Esophagus squamous epithelium (tissue), 5 donors: Measurements from ENCODE around the gene TSEN34. TPM values are rescaled to one million over a fixed set of nuclear protein-coding genes. Genes with fewer than 3 reads are reported as not detected.

ENCODE experiments used
- DNase-seq: peaks from one replicate; lab custom pipeline; 2025; lab: John Stamatoyannopoulos, UW
- H3K27ac ChIP-seq, 4 donors: fragments of 200-600 bp; sonication (generic); one replicate each; pipeline ENCODE4 v1.5.1; 2016 to 2019; ENCODE audit warnings: mild to moderate bottlenecking in 1 of 4
- H3K27me3 ChIP-seq, 4 donors: fragments of 200-600 bp; sonication (generic); 1 replicate in 3 of 4; 2 replicates in 1 of 4; pipeline versions ENCODE4 v1.5.1 to v1.6.0; 2017 to 2021; ENCODE audit warnings: antibody characterized with exemption in 1 of 4
- H3K36me3 ChIP-seq, 3 donors: fragments of 200-600 bp; sonication (generic); one replicate each; pipeline ENCODE4 v1.5.1; 2016 to 2019
- H3K4me1 ChIP-seq, 3 donors: fragments of 200-600 bp; sonication (generic); one replicate each; pipeline ENCODE4 v1.5.1; 2017 to 2019
- H3K4me3 ChIP-seq, 4 donors: fragments of 200-600 bp; sonication (generic); 1 replicate in 3 of 4; 2 replicates in 1 of 4; pipeline ENCODE4 v1.5.1; 2016 to 2019; ENCODE audit warnings: mild to moderate bottlenecking in 2 of 4, moderate library complexity in 1 of 4
- H3K9me3 ChIP-seq, 3 donors: fragments of 200-600 bp; sonication (generic); one replicate each; pipeline ENCODE4 v1.5.1; 2016 to 2019
- POLR2A ChIP-seq, 4 donors: fragments of 450-650 bp; IDR thresholded peaks; one replicate each; pipeline ENCODE4 v1.6.1; 2017; ENCODE audit warnings: antibody characterized with exemption in 4 of 4, mild to moderate bottlenecking in 4 of 4, moderate library complexity in 3 of 4
- WGBS, 2 donors: methylation state at CpG; one replicate each; pipeline ENCODE4 v1.1.5; 2018; 5-methylcytosine and 5-hydroxymethylcytosine counted together
- intact Hi-C: fragments of 100-400 bp; cut with DNase I; formaldehyde crosslinking; loops from one replicate; pipeline ENCODE4 v1.15.0; 2022
- total RNA-seq, 4 donors: library from RNA; depleted of rRNA; stranded (reverse); fragments of >200 nt; gene quantifications; one replicate each; pipeline ENCODE4 v1.1.0, GENCODE V29; 2016
- TF ChIP-seq, protein P1 (sequence below), 6 experiments: fragments of 450-650 bp in 4 of 6; fragments of 200-600 bp in 2 of 6; sonication (generic) in 2 of 6; IDR thresholded peaks; one replicate each; pipeline ENCODE4 v1.5.1; 2016 to 2019; ENCODE audit warnings: antibody characterized with exemption in 6 of 6, mild to moderate bottlenecking in 4 of 6, moderate library complexity in 4 of 6
- donor health status: DM: yes; HTN: yes; CAD: no.

The TSEN34 gene
- total RNA-seq, 4 donors from 2014 or later: 56.1 to 70.9 (median 64.4) TPM

DNA sequence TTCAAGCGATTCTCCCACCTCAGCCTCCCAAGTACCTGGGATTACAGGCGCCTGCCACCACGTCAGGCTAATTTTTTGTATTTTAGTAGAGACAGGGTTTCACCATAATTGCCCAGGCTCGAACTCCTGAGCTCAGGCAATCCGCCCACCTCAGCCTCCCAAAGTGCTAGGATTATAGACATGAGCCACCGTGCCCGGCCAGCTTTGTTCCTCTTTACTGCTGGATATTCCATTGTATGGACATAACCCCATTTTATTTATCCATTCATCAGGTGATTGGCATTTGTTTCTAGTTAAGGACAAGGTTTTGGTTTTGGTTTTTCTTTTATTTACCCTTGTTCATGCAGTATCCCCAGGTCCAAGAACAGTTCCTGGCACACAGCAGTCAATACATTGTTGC, 5.4 kb downstream of the TSEN34 start:
- no peak overlapping the region for H3K27ac ChIP-seq
- intact Hi-C loops: no loop called here
- WGBS, 2 donors: 70 to 87% methylated on average over 7 of the region's 7 CpGs
- H3K4me1 ChIP-seq: peaks cover 9 to 26% (median 18%) of the 10 kb centered on the region in 3 donors
- no peaks in the 10 kb centered on the region for H3K9me3 ChIP-seq
- TF ChIP-seq POLR2A (IDR thresholded peaks at IDR 0.05): no peak
- TF ChIP-seq, protein P1, sequence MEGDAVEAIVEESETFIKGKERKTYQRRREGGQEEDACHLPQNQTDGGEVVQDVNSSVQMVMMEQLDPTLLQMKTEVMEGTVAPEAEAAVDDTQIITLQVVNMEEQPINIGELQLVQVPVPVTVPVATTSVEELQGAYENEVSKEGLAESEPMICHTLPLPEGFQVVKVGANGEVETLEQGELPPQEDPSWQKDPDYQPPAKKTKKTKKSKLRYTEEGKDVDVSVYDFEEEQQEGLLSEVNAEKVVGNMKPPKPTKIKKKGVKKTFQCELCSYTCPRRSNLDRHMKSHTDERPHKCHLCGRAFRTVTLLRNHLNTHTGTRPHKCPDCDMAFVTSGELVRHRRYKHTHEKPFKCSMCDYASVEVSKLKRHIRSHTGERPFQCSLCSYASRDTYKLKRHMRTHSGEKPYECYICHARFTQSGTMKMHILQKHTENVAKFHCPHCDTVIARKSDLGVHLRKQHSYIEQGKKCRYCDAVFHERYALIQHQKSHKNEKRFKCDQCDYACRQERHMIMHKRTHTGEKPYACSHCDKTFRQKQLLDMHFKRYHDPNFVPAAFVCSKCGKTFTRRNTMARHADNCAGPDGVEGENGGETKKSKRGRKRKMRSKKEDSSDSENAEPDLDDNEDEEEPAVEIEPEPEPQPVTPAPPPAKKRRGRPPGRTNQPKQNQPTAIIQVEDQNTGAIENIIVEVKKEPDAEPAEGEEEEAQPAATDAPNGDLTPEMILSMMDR (IDR thresholded peaks at IDR 0.05): no peak
- H3K4me3 ChIP-seq: no peak overlapping the region
- no peaks in the 10 kb centered on the region for H3K27me3 ChIP-seq
- DNase-seq: no peak
- peaks cover 0 to 42% (median 8%) of the 10 kb centered on the region in 3 donors for H3K36me3 ChIP-seq

DNA sequence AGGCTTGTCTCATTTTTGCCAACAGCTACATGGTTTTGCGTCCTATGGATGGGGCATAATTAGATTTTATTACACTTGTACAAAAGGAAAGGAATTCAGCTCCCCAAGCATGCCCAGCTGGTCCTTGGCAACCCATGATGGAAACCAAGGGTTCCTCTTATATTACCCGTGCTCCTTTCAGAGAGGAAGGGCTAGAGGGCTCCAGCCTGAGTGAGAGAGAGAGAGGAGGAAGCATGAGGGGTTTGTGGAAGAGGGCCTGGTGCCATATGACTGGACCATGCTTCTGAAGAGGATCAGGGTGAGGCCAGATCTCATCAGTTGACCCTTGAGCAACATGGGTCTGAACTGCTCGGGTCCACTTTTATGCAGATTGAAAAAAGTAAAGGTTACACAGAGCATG, 6.0 kb downstream of the TSEN34 start:
- no peak for DNase-seq
- intact Hi-C loops: no loop called here

DNA sequence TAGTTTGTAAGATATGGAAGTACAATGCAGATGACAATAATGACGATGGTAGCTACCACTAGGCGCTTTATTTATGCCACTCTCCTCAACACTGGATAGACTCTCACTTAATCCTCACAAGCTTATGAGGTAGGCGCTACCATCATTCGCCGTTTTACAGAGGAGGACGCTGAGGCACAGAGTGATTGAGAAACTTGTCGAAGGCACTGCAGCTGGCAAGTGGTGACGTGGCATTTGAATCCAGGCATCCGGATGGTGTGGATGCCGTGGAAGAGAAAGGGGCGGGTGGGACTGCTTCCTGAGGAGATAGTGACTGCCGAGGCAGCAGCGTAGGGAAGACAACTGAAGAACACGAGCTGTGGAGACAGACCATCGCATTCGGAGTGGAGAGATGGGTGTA, 8.3 kb downstream of the TSEN34 start:
- H3K9me3 ChIP-seq: no peaks in the 10 kb centered on the region
- H3K4me1 ChIP-seq: peaks cover 21 to 41% (median 33%) of the 10 kb centered on the region in 3 donors
- intact Hi-C loops: no loop called here
- TF ChIP-seq, protein P1 (IDR thresholded peaks at IDR 0.05): no peak
- no peak for TF ChIP-seq POLR2A (IDR thresholded peaks at IDR 0.05)
- no peak overlapping the region for H3K4me3 ChIP-seq
- peaks cover 7 to 46% (median 12%) of the 10 kb centered on the region in 3 donors for H3K36me3 ChIP-seq
- no peaks in the 10 kb centered on the region for H3K27me3 ChIP-seq
- 91 to 94% methylated on average over 15 to 16 of the region's 16 CpGs for WGBS, 2 donors
- no peak for DNase-seq
- H3K27ac ChIP-seq: no peak overlapping the region

More for the DNA sequence above, 6.0 kb downstream of the TSEN34 start:
- no peaks in the 10 kb centered on the region for H3K9me3 ChIP-seq
- peaks cover 0 to 46% (median 8%) of the 10 kb centered on the region in 3 donors for H3K36me3 ChIP-seq
- 56 to 64% methylated on average over 3 of the region's 3 CpGs for WGBS, 2 donors
- H3K27ac ChIP-seq: no peak overlapping the region
- TF ChIP-seq, protein P1 (IDR thresholded peaks at IDR 0.05): no peak
- no peak for TF ChIP-seq POLR2A (IDR thresholded peaks at IDR 0.05)
- H3K27me3 ChIP-seq: no peaks in the 10 kb centered on the region
- no peak overlapping the region for H3K4me3 ChIP-seq
- H3K4me1 ChIP-seq: peaks cover 9 to 26% (median 18%) of the 10 kb centered on the region in 3 donors

DNA sequence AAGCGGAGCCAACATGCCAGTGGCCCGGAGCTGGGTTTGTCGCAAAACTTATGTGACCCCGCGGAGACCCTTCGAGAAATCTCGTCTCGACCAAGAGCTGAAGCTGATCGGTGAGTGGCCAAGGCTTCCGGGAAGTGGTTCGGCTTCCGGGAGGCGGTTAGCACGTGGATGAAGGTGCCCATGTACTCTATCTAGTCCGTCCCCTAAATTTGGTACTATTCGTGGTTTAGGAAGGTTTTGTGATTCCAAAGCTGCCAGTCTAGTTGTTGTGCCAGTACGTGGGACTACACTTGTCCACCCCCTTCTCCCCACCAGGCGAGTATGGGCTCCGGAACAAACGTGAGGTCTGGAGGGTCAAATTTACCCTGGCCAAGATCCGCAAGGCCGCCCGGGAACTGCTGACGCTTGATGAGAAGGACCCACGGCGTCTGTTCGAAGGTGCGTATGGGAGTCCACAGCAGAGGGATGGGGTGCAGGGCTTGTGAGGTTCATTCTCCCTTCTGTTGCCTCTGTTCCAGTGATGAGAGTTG, 10.1 kb downstream of the TSEN34 start:
- WGBS, 2 donors: 0 to 1% methylated on average over 15 of the region's 28 CpGs
- no peak for TF ChIP-seq POLR2A (IDR thresholded peaks at IDR 0.05)
- TF ChIP-seq, protein P1 (IDR thresholded peaks at IDR 0.05): no peak
- Histone ChIP-seq H3K9me3 (no peaks in the 10 kb centered on the region), H3K27ac (peak overlapping the region; percentile 91 to 99 (median 94)), H3K4me1 (peaks cover 21 to 59% (median 49%) of the 10 kb centered on the region in 3 donors), H3K4me3 (peak overlapping the region; percentile 63 to 85 (median 78)), H3K36me3 (peaks cover 15 to 51% (median 16%) of the 10 kb centered on the region in 3 donors), H3K27me3 (no peaks in the 10 kb centered on the region)
- intact Hi-C loops: no loop called here
- DNase-seq: no peak

DNA sequence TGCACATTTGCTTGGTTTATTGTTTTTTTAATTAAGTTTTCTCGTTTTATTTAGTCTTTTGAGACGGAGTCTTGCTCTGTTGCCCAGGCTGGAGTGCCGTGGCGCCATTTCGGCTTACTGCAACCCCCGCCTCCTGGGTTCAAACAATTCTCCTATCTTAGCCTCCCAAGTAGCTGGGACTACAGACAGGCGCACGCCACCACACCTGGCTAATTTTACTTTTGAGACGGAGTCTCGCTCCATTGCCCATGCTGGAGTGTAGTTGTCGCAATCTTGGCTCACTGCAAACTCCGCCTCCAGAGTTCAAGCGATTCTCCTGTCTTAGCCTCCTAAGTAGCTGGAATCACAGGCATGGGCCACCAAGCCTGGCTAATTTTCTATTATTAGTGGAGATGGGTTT, 10.9 kb downstream of the TSEN34 start:
- H3K9me3 ChIP-seq: no peaks in the 10 kb centered on the region
- H3K4me1 ChIP-seq: peaks cover 27 to 67% (median 51%) of the 10 kb centered on the region in 3 donors
- peak overlapping the region; percentile 63 to 85 (median 78) for H3K4me3 ChIP-seq
- WGBS, 2 donors: 31 to 43% methylated on average over 12 to 13 of the region's 13 CpGs
- intact Hi-C loops: no loop called here
- H3K36me3 ChIP-seq: peaks cover 23 to 59% (median 23%) of the 10 kb centered on the region in 3 donors
- no peak for DNase-seq
- H3K27ac ChIP-seq: peak overlapping the region in 2 of 4 donors; percentile 94 to 99
- no peaks in the 10 kb centered on the region for H3K27me3 ChIP-seq
- TF ChIP-seq POLR2A (IDR thresholded peaks at IDR 0.05): no peak
- TF ChIP-seq, protein P1 (IDR thresholded peaks at IDR 0.05): no peak
